Measurements from ENCODE around the gene CHD6.

DNA sequence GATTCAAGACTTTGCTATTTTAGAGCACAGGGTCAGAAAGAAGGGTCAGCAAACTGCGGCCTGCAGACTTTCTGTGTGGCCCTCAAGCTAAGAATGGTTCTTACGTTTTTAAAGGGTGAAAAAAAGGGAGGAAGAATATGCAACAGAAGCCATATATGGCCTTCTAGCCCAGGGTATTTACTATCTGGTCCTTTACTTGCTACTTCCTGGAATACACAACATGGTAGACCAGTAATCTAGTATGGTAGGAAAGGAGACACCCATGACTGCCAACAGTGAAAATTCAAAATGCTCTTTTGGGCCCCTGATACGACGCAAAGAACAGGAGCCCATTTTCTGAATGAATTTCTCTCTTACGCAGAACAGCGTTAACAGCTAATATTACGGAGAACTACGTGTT, 191.2 kb downstream of the CHD6 start:
- TF ChIP-seq, protein P1, sequence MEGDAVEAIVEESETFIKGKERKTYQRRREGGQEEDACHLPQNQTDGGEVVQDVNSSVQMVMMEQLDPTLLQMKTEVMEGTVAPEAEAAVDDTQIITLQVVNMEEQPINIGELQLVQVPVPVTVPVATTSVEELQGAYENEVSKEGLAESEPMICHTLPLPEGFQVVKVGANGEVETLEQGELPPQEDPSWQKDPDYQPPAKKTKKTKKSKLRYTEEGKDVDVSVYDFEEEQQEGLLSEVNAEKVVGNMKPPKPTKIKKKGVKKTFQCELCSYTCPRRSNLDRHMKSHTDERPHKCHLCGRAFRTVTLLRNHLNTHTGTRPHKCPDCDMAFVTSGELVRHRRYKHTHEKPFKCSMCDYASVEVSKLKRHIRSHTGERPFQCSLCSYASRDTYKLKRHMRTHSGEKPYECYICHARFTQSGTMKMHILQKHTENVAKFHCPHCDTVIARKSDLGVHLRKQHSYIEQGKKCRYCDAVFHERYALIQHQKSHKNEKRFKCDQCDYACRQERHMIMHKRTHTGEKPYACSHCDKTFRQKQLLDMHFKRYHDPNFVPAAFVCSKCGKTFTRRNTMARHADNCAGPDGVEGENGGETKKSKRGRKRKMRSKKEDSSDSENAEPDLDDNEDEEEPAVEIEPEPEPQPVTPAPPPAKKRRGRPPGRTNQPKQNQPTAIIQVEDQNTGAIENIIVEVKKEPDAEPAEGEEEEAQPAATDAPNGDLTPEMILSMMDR (conservative IDR thresholded peaks at IDR 0.05), result no peak
- no peak for TF ChIP-seq ZFX (IDR thresholded peaks at IDR 0.05)

Measured in C4-2B (cell line).